ENCODE results near the gene WNT3A.

DNA sequence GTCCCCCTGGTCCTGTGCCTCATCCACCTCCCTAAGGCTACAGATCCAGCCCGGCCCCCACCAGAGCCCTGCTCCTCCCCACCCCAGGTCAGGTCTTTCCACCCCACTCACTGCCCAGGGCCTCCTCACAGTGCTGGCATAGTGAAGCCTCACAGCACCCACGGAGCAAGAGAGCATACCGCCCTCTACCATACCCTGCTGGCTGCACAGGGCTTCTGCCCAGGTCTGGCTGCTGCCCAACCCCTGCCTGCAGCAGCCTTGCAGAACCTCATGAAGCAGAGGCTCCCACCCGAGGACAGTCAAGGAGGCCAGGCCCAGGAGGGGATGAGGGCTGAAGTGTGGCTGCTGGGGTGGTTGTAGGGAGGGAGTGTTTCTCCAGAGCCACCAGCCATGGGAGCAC lies 56.0 kb downstream of the WNT3A start:
- TF ChIP-seq EZH2 (IDR thresholded peaks at IDR 0.05; ENCODE audit: low read depth) = no peak
- TF ChIP-seq, protein P1, sequence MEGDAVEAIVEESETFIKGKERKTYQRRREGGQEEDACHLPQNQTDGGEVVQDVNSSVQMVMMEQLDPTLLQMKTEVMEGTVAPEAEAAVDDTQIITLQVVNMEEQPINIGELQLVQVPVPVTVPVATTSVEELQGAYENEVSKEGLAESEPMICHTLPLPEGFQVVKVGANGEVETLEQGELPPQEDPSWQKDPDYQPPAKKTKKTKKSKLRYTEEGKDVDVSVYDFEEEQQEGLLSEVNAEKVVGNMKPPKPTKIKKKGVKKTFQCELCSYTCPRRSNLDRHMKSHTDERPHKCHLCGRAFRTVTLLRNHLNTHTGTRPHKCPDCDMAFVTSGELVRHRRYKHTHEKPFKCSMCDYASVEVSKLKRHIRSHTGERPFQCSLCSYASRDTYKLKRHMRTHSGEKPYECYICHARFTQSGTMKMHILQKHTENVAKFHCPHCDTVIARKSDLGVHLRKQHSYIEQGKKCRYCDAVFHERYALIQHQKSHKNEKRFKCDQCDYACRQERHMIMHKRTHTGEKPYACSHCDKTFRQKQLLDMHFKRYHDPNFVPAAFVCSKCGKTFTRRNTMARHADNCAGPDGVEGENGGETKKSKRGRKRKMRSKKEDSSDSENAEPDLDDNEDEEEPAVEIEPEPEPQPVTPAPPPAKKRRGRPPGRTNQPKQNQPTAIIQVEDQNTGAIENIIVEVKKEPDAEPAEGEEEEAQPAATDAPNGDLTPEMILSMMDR (conservative IDR thresholded peaks at IDR 0.05) = no peak; the same call in 1 of the 2 replicates
